HG02798 (cell line): ENCODE data around the gene MRPL40.

ENCODE experiments used
- ATAC-seq: cut with Tn5 transposase; IDR thresholded peaks from one replicate; pipeline ENCODE4 v1.9.1; 2021; ENCODE audit warnings: mild to moderate bottlenecking; ENCODE audit not compliant: unreplicated experiment, poor library complexity

Gene MRPL40

DNA sequence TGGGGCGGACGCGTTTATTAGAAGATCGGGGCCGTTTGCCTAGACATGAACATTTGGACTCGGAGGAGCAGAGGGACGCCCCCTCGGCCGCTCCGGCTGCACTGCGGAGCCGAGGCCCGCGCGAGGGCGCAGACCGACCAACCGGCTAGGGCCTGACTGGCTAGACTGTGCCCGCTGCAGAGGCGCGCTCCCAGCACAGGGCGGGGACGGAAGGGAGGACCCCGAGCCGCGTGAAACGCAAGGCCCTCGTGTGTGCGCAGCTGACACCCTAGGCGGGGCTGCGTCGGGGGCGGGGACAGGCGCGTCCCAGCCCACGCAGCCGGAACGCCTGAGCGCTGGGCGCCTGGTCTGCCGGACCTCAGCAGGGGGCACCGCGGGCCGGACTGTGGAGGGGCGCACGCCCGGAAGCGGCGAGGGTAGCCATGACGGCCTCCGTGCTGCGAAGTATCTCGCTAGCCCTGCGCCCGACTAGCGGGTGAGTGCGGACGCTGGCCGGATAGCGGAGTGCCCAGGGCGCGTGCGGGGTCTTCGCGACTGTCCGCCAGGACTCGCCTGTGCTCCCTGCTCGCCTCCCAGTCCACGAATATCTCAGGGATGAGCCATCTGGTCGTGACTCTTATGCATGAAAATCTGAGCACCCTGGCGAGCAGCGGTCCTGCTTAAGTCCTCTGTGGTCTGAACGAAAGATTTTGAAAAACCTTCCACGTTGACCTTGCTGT is at the start of gene MRPL40:
TSS of gene MRPL40 (plus strand) at position 413 of the 719 bp plus-strand sequence. CDS start at position 423, 10 bp downstream.
- peak; percentile 79 for ATAC-seq

DNA sequence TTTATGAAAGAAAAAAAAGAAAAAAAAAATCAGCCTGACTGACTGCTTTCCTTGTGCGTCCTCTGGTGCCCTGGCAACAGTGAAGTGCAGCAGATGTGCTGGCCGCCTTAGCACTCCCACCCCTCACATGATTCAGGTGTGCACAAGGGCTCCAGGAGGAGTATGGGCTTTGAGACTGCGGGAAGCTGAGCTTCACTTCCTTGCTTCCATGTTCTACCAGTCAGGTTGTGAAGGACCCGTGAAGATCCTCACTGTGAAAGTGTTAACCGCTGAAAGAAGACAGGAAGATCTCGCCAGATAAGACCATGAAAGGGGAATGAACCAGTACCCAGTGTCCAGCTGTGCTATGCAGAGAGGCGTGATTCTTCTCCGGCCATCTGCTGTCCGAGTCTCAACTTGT is 49.1 kb upstream of the MRPL40 start:
- no peak for ATAC-seq

DNA sequence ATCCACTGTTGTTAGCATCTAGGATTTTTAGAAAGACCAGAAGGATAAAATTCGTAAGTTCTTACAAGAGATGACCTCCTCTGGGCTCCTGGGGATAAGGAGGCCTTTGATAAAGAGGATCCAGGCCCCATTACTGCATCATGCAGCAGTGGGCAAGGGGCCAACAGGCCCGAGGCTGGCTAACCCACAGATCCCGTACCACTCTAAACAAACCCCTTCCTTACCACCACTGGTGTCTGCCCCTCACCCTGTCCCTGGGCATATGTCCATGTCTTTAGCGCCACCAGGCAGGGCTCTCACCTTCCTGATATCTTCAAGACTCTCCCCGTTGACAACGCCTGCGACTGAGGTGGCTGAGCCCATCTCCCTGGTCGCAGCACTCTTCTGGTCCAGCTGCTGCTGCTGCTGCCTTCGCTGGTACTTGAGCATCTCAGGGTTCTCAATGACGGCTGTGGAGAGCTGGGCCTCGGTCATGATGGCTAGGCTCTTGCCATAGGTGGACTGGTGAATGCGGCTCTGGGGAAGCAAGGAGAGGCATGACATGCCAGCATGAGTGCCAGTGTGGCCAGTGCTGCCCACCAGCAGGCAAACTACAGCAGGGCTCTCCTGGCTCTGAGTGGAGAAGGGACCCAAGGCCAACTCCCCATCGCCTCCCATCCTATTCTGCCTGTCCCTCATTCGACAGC is 47.0 kb upstream of the MRPL40 start:
- ATAC-seq: no peak

DNA sequence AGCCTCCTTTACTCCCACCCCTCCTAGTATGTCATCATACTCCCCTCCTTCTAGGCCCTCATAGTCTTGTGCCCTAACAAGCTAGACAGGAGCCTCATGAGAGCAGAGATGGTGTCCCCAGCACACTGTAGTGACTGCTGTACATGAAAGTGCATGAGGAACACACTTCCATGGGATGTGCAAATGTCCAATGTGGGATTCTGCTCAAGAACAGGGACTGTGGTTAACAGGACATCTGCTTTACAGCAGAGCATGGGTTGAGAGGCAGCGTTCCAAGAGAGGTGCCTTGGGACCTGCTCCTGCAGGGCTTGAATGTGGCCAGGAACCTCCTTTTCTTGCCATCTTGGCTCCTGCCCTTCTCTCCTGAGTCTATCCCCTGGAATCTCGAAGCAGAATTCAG is 46.1 kb upstream of the MRPL40 start:
- ATAC-seq: no peak

DNA sequence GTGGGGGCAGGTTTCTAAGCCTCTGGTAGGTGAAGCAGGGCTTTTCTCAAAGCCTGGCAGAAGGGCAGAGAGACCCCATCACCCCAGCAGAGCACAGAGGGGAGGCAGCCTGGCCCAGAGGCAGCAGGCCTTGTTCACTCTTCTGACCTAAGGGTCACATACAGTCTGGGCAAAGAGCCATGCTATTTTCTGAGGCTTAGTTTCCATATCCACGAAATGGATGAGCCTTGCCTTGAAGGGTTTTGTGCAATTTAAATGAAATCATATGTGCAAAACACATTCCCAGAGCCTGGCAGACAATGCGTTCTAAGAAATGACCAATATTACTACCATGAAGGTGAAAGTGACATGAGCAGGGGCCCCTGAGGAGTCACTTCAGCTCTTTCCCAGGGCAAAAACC is 45.3 kb upstream of the MRPL40 start:
- no peak for ATAC-seq

DNA sequence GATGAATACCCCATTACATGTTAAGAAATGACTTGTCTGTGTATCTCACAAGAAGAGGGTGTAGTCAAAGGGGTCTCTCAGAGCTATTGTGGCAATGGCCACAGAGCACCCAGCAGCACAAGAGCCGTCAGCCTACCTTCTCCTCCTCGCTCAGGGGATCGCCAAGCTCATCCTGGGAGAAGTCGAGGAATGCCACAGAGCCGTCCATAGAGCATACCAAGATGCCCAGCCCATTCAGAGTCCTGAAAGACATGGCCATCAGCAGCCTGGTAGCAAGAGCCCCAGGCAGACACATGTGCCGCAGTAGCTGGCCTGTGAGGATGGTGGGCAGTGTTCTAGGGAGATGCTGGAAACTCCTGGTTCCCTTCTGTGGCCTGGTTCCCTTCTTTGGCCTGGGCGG is 44.8 kb upstream of the MRPL40 start:
- ATAC-seq: no peak

DNA sequence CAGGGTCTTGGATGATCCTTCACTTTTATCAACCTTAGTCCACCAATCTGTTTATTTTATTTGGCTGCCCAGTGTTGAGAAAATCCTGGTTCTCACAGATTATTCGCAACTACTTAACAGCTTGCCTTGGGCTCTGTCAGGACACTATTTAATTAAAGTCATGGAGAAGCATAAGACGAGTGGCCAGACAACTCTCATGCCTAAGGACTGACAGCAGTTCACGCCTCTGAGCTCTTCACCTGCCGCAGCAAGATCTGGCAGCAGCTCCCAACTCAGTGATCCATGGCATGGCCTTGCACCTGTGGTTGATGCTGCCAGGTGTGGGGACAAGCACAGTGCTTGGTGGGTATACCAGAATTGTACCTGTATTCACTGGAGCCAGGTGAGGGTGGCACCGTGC is 38.6 kb upstream of the MRPL40 start:
- no peak for ATAC-seq

DNA sequence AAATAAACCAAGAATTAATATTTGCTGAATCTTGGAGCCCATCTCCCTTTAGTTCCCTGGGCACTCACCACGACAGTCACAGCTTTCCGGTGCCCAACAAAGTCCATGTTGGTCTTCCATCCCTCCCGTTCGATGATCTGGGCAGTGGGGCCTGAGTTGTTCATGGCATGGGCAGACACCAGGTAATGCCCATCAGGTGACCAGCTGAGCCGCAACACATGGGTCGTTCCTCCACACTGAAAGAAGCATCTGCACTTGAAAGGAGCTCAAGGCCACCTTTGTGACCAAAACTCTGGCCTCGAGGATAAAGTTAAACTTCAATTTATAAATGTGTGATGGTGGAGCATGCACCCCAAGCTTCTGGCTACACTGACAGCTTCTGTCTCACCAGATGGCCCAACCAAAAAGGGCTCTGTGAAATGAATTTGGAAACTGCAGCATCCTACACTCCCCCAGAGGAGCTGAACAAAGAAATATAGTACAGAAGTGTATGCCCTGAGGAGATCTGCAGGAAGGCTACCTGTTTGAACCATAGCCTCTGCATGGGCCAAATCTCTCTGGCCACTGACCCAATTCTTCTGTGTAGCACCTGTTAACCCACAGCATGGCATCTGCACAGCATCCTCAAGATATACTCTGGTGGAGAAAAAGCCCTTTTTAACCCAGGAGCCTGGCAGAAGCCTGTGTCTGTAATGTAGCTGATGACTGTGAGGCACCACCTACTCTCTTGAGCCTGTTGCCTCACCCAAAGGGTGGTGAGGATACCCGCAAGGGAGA is 37.9 kb upstream of the MRPL40 start:
- ATAC-seq: no peak

DNA sequence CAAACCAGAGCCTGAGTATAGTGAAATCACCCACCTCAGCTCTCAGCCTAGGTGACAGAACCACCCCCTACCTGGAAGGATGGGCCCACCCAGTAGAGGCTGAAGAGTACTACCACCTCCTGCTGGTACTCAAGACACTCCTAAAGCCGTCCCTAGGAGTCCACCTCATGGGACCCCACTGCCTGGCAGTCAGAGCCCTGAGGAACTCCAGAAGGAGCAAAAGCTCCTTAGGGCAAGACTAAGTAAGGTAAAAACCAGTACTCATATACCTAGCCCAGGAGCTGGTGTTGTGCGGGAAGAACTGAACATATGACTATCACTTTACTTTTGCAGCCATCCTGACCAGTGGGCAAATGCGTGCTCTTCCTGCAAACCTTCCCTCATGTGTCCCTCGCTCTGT is 37.1 kb upstream of the MRPL40 start:
- no peak for ATAC-seq

DNA sequence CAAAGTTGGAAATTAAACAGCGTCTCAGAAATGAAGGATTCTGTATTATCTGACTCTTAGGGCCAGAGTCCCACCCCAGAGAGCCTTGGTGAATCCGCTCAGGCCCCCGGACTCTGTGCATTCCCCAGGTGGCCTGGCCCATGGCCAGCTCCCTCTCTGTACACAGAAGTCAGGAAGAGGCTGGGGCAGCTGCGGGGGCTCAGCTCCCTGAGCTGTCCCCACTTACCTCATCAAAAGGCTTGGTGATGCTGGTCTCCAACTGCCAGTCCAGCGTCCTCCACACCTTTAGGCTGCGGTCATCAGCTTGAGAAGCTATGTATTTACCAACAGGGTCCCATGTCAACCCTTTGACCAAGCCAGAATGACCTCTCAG is 35.8 kb upstream of the MRPL40 start:
- no peak for ATAC-seq

DNA sequence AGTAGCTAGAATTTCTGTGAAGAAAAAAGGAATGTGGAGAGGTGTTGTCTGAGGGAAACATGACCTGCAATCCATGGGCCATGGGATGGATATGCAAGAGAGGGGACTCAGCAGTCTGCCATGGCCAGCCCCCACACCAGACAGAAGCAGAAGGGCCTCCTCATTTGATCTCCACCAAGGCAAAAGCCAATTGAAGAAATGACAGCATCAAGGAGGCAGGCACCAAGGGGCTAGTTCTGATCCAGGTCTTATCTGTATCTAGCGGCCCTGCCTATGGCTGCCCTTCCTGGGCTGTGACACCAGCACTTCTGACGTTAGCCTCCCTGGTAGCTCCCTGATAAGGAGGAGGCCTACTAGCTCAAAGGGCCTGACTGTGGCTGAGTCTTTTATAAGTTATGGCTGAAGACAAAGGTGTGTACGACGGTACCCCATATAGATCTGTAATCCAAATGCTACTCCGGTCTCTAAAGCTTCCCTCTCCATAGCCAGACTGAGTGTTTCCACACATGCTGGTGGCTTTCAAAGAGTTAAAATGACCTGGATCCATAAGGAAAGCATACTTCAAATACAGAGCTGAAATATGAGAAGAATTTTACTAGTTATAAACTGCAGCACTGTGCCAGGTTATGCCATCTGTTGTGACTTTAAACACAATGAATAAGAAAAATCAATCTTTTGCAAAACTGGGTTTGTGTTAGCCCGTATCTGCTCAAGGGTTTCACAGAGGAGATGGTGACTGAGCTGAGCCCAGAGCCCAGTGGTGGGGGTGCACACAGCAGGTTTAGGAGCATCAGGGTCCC is 35.2 kb upstream of the MRPL40 start:
- no peak for ATAC-seq

DNA sequence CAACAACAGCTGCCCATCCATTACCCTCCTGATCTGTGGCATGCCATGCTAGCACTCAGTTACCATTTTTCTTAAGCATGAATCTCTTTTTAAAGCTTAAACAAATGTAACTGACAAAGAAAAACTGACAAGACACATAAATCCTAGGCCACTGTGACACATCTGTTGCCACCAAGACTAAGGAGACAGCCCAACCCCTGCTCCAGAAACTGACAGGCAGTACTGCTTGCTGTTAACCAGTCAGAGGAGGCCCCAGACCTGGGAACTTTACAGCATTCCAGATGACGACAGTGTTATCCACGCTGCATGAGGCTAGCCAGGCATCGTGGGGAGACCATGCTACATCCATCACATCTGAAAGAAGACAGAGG is 34.6 kb upstream of the MRPL40 start:
- no peak for ATAC-seq

DNA sequence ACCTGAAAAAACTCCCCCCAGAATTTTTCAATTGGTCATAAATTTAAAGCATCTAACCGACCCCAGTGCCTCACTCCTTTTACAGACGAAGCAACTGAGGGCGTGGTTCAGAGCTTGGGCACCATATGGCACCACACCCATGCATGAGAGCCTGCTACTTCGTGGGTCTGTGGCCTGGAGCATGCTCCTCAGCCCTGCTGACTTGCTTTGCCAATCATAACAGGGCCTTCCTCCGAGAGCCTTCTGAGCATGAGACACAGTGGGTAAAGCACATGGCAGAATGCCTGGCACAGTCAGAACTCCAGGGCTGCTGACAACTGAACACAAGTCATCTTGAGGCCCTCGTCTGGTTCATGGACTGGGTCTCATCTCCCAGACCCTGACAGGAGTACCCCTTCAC is 34.1 kb upstream of the MRPL40 start:
- no peak for ATAC-seq

DNA sequence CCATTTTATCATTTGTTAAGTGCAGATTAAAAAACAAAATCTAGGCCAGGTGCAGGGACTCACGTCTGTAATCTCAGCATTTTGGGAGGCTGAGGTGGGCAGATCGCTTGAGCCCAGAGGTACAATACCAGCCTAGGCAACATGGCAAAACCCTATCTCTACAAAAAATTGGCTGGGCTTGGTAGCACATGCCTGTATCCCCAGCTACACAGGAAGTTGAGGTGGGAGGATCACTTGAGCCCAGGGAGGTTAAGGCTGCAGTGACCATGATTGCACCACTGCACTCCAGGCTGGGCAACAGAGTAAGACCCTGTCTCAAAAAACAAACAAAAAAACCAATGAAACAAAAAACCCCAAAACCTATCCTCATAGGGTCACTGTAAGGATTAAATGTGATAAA is 33.7 kb upstream of the MRPL40 start:
- ATAC-seq: no peak

DNA sequence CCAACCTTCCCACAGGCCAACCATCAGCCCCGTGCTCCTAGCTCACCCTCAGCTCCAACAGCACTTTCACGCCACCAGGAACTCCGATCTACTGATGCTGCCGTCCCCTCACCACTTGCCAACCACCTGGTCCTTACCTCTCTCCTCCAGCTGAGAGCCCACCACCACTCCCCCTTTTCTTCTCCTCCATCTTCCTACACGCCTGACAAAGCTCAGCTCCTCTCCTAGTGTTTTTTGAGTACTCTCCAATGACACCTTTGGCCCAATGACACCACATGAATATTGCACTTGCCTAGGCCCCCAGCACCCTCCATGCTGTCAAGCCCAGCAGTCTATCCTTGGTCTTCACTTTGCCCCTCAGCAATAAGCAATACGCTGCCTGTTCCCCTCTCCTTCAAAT is 31.5 kb upstream of the MRPL40 start:
- no peak for ATAC-seq

DNA sequence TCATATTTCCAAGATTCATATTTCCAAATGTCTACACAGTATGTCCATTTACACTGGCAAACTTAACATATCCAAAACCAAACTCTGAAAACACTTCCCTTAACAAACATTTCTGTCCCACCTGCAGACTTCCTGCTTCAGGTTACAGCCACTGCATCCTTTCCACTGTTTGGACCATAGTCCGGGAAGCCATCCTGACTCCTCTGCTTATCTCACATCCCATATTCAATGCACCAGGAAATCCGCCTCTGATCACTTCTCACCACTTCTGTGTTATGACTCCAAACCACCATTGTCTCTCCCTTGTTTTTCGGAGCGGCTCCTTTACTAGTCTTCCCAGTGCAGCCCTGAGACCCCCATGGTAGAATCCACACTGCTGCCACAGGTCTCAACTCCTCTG is 30.9 kb upstream of the MRPL40 start:
- ATAC-seq: no peak

DNA sequence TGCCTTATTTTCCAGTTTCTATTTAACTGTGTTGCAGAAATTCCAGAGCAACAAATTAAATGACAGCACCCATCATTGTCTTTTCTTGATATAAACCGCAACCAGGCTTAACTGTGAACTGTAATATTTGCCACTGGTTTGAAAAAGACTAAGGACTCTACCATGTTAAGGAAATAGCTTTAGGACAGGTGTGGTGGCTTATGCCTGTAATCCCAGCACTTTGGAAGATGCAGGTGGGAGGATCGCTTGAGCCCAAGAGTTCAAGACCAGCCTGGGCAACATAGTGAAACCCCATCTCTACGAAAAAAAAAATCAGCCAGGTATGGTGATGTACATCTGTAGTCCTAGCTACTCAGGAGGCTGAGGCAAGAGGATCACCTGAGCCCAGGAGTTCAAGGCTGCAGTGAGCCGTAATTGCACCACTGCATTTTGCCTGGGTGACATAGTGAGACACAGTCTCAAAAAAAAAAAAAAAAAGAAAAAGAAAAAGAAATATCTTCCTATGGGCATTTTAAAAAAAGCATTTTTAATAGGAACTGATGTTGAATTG is 29.6 kb upstream of the MRPL40 start:
- no peak for ATAC-seq

DNA sequence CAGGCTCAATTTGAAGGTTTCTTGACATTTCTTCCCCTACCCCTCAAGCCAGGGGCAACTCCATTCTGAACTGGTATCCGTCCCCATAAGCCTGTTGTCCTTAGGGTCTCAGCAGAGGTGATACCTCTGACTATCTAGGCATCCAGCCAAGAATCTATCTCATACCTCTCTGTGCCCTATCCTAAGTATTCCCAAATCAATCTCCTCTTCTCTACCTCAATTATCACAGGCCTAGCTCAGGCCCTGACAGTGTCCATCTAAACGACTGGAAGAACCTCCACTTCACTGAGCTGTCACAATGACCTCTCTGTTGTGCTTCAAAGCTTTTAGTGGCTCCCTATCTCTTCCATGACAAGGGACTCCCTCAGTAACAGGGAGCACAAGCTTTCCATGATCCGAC is 27.7 kb upstream of the MRPL40 start:
- ATAC-seq: no peak

DNA sequence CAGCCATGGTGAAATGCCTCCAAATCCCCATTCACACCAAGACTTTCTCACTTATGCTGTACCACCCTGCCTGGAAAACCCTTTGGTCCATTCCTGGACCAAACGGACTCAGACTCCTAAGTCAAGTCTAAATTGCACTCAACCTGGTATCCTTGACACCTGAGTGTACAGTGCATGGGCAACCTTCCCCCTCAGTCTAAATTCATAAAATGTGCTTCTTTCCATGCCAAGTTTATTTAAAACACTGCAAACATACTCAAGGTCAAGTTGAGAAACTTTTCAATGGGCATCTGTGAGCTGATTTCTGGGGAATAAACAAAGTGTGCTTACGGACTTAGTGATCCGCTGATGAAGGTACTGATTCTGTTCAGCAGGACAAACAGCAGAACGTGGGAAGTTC is 27.2 kb upstream of the MRPL40 start:
- no peak for ATAC-seq

DNA sequence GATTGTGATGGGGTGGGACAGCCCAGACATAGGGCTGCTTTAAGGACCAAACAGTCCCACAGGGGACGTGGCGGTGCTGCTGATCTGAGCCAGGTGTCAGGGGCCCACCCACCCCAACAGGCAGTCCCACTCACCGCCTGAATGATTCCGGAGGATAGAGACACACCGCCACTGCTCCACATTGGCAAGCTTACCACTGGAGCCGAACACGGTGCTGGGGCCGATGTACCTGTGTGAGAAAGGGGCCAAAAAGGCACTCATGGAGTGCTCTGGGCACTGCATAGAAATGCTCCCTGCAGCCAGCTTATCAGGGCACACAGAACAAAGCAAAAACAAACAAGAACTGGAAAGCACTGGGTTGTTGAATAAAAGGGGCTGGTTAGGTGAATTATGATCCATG is 26.7 kb upstream of the MRPL40 start:
- no peak for ATAC-seq
